Heart left ventricle (tissue), 16 donors: ENCODE measurements around the gene G0S2. TPM values are rescaled to one million over a fixed set of nuclear protein-coding genes. Genes with fewer than 3 reads are reported as not detected.
A peak's percentile ranks its signal among the peaks of the same experiment; 100 is the strongest.

Experiments
- ATAC-seq, 4 donors: fragments of 200-7000 bp; cut with Tn5 transposase; one replicate each; pipeline ENCODE4 v1.9.1; 2020 to 2022; ENCODE audit warnings: moderate library complexity in 4 of 4, mild to moderate bottlenecking in 3 of 4, moderate number of reproducible peaks in 1 of 4
- DNase-seq, 5 donors: peaks; one replicate each; pipeline ENCODE4 v3.0.0-alpha.2; 2020
- H3K27ac ChIP-seq, 12 donors: fragments of 200-600 bp; sonication (generic) in 4 of 12; one replicate each; pipeline versions ENCODE4 v1.5.0 to v1.8.0; 2016 to 2022; ENCODE audit warnings: mild to moderate bottlenecking in 2 of 12
- H3K27me3 ChIP-seq, 9 donors: fragments of 200-600 bp; sonication (generic) in 2 of 9; one replicate each; pipeline versions ENCODE4 v1.5.1 to v1.8.0; 2016 to 2022; ENCODE audit warnings: mild to moderate bottlenecking in 3 of 9
- H3K36me3 ChIP-seq, 9 donors: fragments of 200-600 bp; sonication (generic) in 2 of 9; one replicate each; pipeline versions ENCODE4 v1.5.0 to v1.8.0; 2018 to 2022; ENCODE audit warnings: mild to moderate bottlenecking in 2 of 9
- H3K4me1 ChIP-seq, 12 donors: fragments of 200-600 bp; sonication (generic) in 4 of 12; one replicate each; pipeline versions ENCODE4 v1.5.0 to v1.8.0; 2016 to 2022; ENCODE audit warnings: mild to moderate bottlenecking in 3 of 12
- H3K4me3 ChIP-seq, 12 donors: fragments of 200-600 bp; sonication (generic) in 4 of 12; one replicate each; pipeline versions ENCODE4 v1.5.0 to v1.8.0; 2017 to 2022; ENCODE audit warnings: mild to moderate bottlenecking in 9 of 12, moderate library complexity in 4 of 12
- H3K9me3 ChIP-seq, 12 donors: fragments of 200-600 bp; sonication (generic) in 4 of 12; one replicate each; pipeline versions ENCODE4 v1.5.0 to v1.8.0; 2016 to 2022; ENCODE audit warnings: mild to moderate bottlenecking in 1 of 12
- CTCF ChIP-seq, 12 donors: fragments of 200-600 bp; sonication (generic) in 4 of 12; IDR thresholded peaks; one replicate each; pipeline versions ENCODE4 v1.5.0 to v1.8.0; 2018 to 2022; ENCODE audit warnings: antibody characterized with exemption in 12 of 12, mild to moderate bottlenecking in 5 of 12
- POLR2A ChIP-seq, 2 donors: fragments of 450-650 bp; IDR thresholded peaks; one replicate each; pipeline ENCODE4 v1.6.1; 2017; ENCODE audit warnings: antibody characterized with exemption in 2 of 2, mild to moderate bottlenecking in 2 of 2, moderate library complexity in 2 of 2
- WGBS, 4 donors: extraction: QIAGEN DNeasy Blood & Tissue Kit in 2 of 4; methylation state at CpG; one replicate each; pipeline versions ENCODE4 v1.1.5 to v1.1.7; 2013 to 2018; 5-methylcytosine and 5-hydroxymethylcytosine counted together
- intact Hi-C, 10 donors: fragments of 100-400 bp; cut with DNase I; formaldehyde crosslinking; loops; one replicate each; pipeline versions ENCODE4 v1.11.1 to v1.14.2; 2022
- polyA plus RNA-seq, 2 donors: library from polyadenylated mRNA; stranded (reverse); fragments of 200-250 nt; gene quantifications; one replicate each; pipeline ENCODE4 v1.2.3, GENCODE V29; 2013
- total RNA-seq, 9 donors: library from RNA; depleted of rRNA in 2 of 9; stranded (reverse); fragments of >200 nt in 2 of 9; fragmentation: NEBNext Ultra II Directional in 3 of 9; extraction: Animal tissue kit (Norgen Biotek cat#: 25700) in 3 of 9; gene quantifications; one replicate each; pipeline versions ENCODE4 v1.1.0 to v1.2.4, GENCODE V29; 2016 to 2023
- donor health status: ischemic (EF 13 %, LVEDD 7.1; RV severe dilation, severe dysfunction).
- donor health status: healthy with polysubstance abuse.
- donor health status: DM: no; HTN: yes; CAD: no.
- donor health status: DM: no; HTN: no; CAD: no.
- donor health status: ischemic (EF 25% LVEDD 6.9; RV normal size, moderate dysfunction).
- donor health status: ischemic (EF 25% LVEDD 5.7; RV mildly dilated, moderate dysfunction).
- donor health status: healthy.
- donor health status: DM: yes; HTN: yes; CAD: no.
- donor health status: ischemic (EF 35%, LVEDD 5.7; RV mildly dilated, moderate dysfunction).
- donor health status: nonischemic (EF 11% LVEDD 7.7; RV severe dilation, severe dysfunction).
- donor health status: DM: yes; HTN: yes; CAD: no.
- donor health status: PGD.
- donor health status: ischemic (EF 29% LVEDD 5.4; RV normal size, mild dysfunction).
- donor health status: nonischemic (EF 23%, LVEDD 6.1; RV moderate dilation, normal function).

Gene G0S2
- total and polyA plus RNA-seq, 11 donors = 87.6 to 600 (median 212) TPM

- Histone ChIP-seq H3K4me3 (no peak overlapping the region), H3K27me3 (no peaks in the 10 kb centered on the region), H3K9me3 (no peaks in the 10 kb centered on the region), H3K27ac (no peak overlapping the region), H3K4me1 (peaks cover 0 to 48% (median 26%) of the 10 kb centered on the region in 12 donors), H3K36me3 (no peaks in the 10 kb centered on the region)
- no peak for DNase-seq
- 82 to 90% (median 87%) methylated on average over 9 of the region's 9 CpGs for WGBS, 4 donors
- no peak for ATAC-seq
- intact Hi-C loops = no loop called here
- TF ChIP-seq CTCF (IDR thresholded peaks at IDR 0.05) = no peak
- no peak for TF ChIP-seq POLR2A (IDR thresholded peaks at IDR 0.05)
Observed at GRCh38 chr1:209655411-209656231, 19.6 kb upstream of the G0S2 start.

GRCh38 chr1:209657140-209657879 is 17.9 kb upstream of the G0S2 start:
- intact Hi-C loops = no loop called here
- TF ChIP-seq CTCF (IDR thresholded peaks at IDR 0.05) = no peak
- TF ChIP-seq POLR2A (IDR thresholded peaks at IDR 0.05) = no peak
- 68 to 88% (median 85%) methylated on average over 9 of the region's 9 CpGs for WGBS, 4 donors
- H3K27me3 ChIP-seq = no peaks in the 10 kb centered on the region
- peaks cover 0 to 31% (median 17%) of the 10 kb centered on the region in 12 donors for H3K4me1 ChIP-seq
- H3K36me3 ChIP-seq = no peaks in the 10 kb centered on the region
- H3K9me3 ChIP-seq = no peaks in the 10 kb centered on the region
- H3K27ac ChIP-seq = no peak overlapping the region
- no peak overlapping the region for H3K4me3 ChIP-seq
- DNase-seq = peak in 1 of 5 donors; percentile 36
- peak in 3 of 4 donors; percentile 11 to 41 (median 12) for ATAC-seq

- TF ChIP-seq POLR2A (IDR thresholded peaks at IDR 0.05) = no peak
- no peak for TF ChIP-seq CTCF (IDR thresholded peaks at IDR 0.05)
- Histone ChIP-seq H3K9me3 (no peaks in the 10 kb centered on the region), H3K4me3 (no peak overlapping the region), H3K36me3 (no peaks in the 10 kb centered on the region), H3K27ac (no peak overlapping the region), H3K27me3 (no peaks in the 10 kb centered on the region), H3K4me1 (peaks cover 0 to 25% (median 11%) of the 10 kb centered on the region in 12 donors)
- DNase-seq (no peak), ATAC-seq (no peak)
- 64 to 97% (median 85%) methylated on average over 5 of the region's 5 CpGs for WGBS, 4 donors
- intact Hi-C loops = no loop called here
Observed at GRCh38 chr1:209657918-209658317, 17.3 kb upstream of the G0S2 start.

- intact Hi-C loops = no loop called here
Observed at GRCh38 chr1:209659909-209660308, 15.3 kb upstream of the G0S2 start.

More at GRCh38 chr1:209659909-209660308, 15.3 kb upstream of the G0S2 start:
- no peaks in the 10 kb centered on the region for H3K36me3 ChIP-seq
- ATAC-seq = peak in 3 of 4 donors; percentile 20 to 61 (median 57)
- TF ChIP-seq POLR2A (IDR thresholded peaks at IDR 0.05) (no peak), CTCF (IDR thresholded peaks at IDR 0.05) (no peak)
- H3K9me3 ChIP-seq = no peaks in the 10 kb centered on the region
- no peak overlapping the region for H3K27ac ChIP-seq
- H3K27me3 ChIP-seq = no peaks in the 10 kb centered on the region
- no peak for DNase-seq
- H3K4me3 ChIP-seq = no peak overlapping the region
- WGBS, 4 donors = 57 to 62% (median 60%) methylated on average over 5 of the region's 5 CpGs
- peaks cover 0 to 17% (median 0%) of the 10 kb centered on the region in 12 donors for H3K4me1 ChIP-seq
